Measurements from ENCODE around the gene CLPSL1. TPM values are rescaled to one million over a fixed set of nuclear protein-coding genes. Genes with fewer than 3 reads are reported as not detected.

CLPSL1 gene
- total and polyA plus RNA-seq, 2 donors (not counting 3 experiments of a cell fraction or from before 2014, with no cell fraction given), result not detected

- Histone ChIP-seq H3K4me2 (ENCODE audit: insufficient read depth, low read length) (no peak overlapping the region), H3K9ac (replicated peaks; ENCODE audit: extremely low read depth, insufficient read depth, low read length) (no peak overlapping the region), H3K79me2 (ENCODE audit: control insufficient read depth, insufficient read depth, low read length) (no peaks in the 10 kb centered on the region), H3K9me3 (replicated peaks; ENCODE audit: control insufficient read depth, insufficient read depth, low read length) (no peaks in the 10 kb centered on the region), H3K27ac (ENCODE audit: insufficient read depth, low read depth, low read length) (no peak overlapping the region), H3K4me1 (ENCODE audit: control insufficient read depth, extremely low read depth, insufficient read depth, low read length) (no peaks in the 10 kb centered on the region), H2AFZ (ENCODE audit: low read depth, low read length) (no peak overlapping the region), H3K9me1 (replicated peaks; ENCODE audit: control insufficient read depth, extremely low read depth, insufficient read depth, low read length) (no peaks in the 10 kb centered on the region), H3K27me3 (ENCODE audit: control insufficient read depth in 2 of 2, insufficient read depth in 2 of 2, low read length in 2 of 2) (peaks cover 17 to 20% of the 10 kb centered on the region in 2 experiments), H3K36me3 (ENCODE audit: control insufficient read depth in 2 of 2, extremely low read depth in 1 of 2, insufficient read depth in 2 of 2, low read length in 2 of 2) (no peaks in the 10 kb centered on the region), H4K20me1 (replicated peaks; ENCODE audit: control insufficient read depth, extremely low read depth, insufficient read depth, low read length) (no peaks in the 10 kb centered on the region), H3K4me3 (replicated peaks in 1 of 3; ENCODE audit: insufficient read depth in 1 of 3, low read depth in 1 of 3, low read length in 3 of 3) (no peak overlapping the region)
- TF ChIP-seq EZH2 (IDR thresholded peaks at IDR 0.05; ENCODE audit: borderline replicate concordance, low read depth, low read length, severe bottlenecking) (no peak), CTCF (IDR thresholded peaks at IDR 0.05; ENCODE audit: extremely low read depth in 1 of 2, insufficient read depth in 1 of 2, low read depth in 1 of 2, low read length in 2 of 2) (no peak), JUN (IDR thresholded peaks at IDR 0.05; ENCODE audit: borderline replicate concordance, insufficient read depth, insufficient read length, low read depth) (no peak), POLR2A (IDR thresholded peaks at IDR 0.05; ENCODE audit: low read depth, low read length) (no peak), GATA2 (IDR thresholded peaks at IDR 0.05; ENCODE audit: insufficient read depth, insufficient read length, low read depth, low read length) (no peak), MAX (IDR thresholded peaks at IDR 0.05; ENCODE audit: insufficient read depth, insufficient read length) (no peak), FOS (IDR thresholded peaks at IDR 0.05; ENCODE audit: borderline replicate concordance, insufficient read depth, low read length) (no peak)
- ChIA-PET POLR2A (no interaction called here), CTCF (interaction anchor here (0.8 to 2.5 kb wide), 4 partner anchors 9 to 336 kb away, joined by 3 to 16 read pairs (median 3); no protein-coding TSS in a partner anchor)
- dilution Hi-C loops (cut with MboI; ENCODE audit: extremely low pct_ligation_motif_present, low sequenced_read_pairs), result no loop called here
- intact Hi-C loops (cut with micrococcal nuclease), result no loop called here
- BruUV-seq (replicated peaks), result no TSS peak
- no peak for FAIRE-seq
- DNase-seq (ENCODE audit: low read depth, low spot score), result no peak
Observed at GRCh38 chr6:35759426-35759825, 21.4 kb upstream of the CLPSL1 start.
